Activated T-cell treated with anti-CD3 and anti-CD28 coated beads for 24 hours (primary cell): ENCODE measurements around the gene MLANA.

ENCODE experiments used
- DNase-seq: peaks from one replicate; pipeline ENCODE4 v3.0.0-alpha.2; 2020; ENCODE audit warnings: low read depth

Gene MLANA

GRCh38 chr9:5890641-5891040 lies at the start of gene MLANA:
Gene MLANA, plus strand, starts transcription at chr9:5890889. Its CDS starts 1,586 bp downstream, at chr9:5892475.
- DNase-seq, result no peak

- peak; percentile 38 for DNase-seq
Measured at GRCh38 chr9:5841771-5842573, 48.7 kb upstream of the MLANA start.

- no peak for DNase-seq
Measured at GRCh38 chr9:5842929-5843793, 47.5 kb upstream of the MLANA start.

- DNase-seq, result no peak
Measured at GRCh38 chr9:5843794-5844471, 46.8 kb upstream of the MLANA start.

GRCh38 chr9:5845157-5845531 lies 45.5 kb upstream of the MLANA start:
- DNase-seq, result no peak

GRCh38 chr9:5846096-5846495 lies 44.6 kb upstream of the MLANA start:
- no peak for DNase-seq

GRCh38 chr9:5846501-5846921 lies 44.2 kb upstream of the MLANA start:
- no peak for DNase-seq

- DNase-seq, result no peak
Measured at GRCh38 chr9:5848372-5848882, 42.3 kb upstream of the MLANA start.

- DNase-seq, result no peak
Measured at GRCh38 chr9:5850724-5851122, 40.0 kb upstream of the MLANA start.

- peak; percentile 42 for DNase-seq
Measured at GRCh38 chr9:5851445-5851844, 39.2 kb upstream of the MLANA start.

GRCh38 chr9:5852987-5853386 lies 37.7 kb upstream of the MLANA start:
- no peak for DNase-seq

GRCh38 chr9:5853617-5854016 lies 37.1 kb upstream of the MLANA start:
- DNase-seq, result no peak

- no peak for DNase-seq
Measured at GRCh38 chr9:5854063-5854790, 36.5 kb upstream of the MLANA start.

GRCh38 chr9:5857928-5858327 lies 32.8 kb upstream of the MLANA start:
- DNase-seq, result no peak

- no peak for DNase-seq
Measured at GRCh38 chr9:5858833-5859232, 31.9 kb upstream of the MLANA start.

- DNase-seq, result no peak
Measured at GRCh38 chr9:5863092-5863746, 27.5 kb upstream of the MLANA start.

- no peak for DNase-seq
Measured at GRCh38 chr9:5864446-5864845, 26.2 kb upstream of the MLANA start.

GRCh38 chr9:5866272-5866671 lies 24.4 kb upstream of the MLANA start:
- no peak for DNase-seq

GRCh38 chr9:5866685-5867084 lies 24.0 kb upstream of the MLANA start:
- no peak for DNase-seq

GRCh38 chr9:5868235-5868634 lies 22.5 kb upstream of the MLANA start:
- DNase-seq, result no peak
